GM19452 (cell line): Measurements from ENCODE around the gene LIPG.
A peak's percentile ranks its signal among the peaks of the same experiment; 100 is the strongest.
"Not testable (repeated sequence)": the region's sequence is repeated elsewhere in the genome, so short reads cannot be mapped to it uniquely, and the experiment has no call there.

Experiments used
- ATAC-seq: cut with Tn5 transposase; IDR thresholded peaks from one replicate; pipeline ENCODE4 v1.9.1; 2021; ENCODE audit not compliant: unreplicated experiment

The LIPG gene

GRCh38 chr18:49561289-49562193 lies at the start of gene LIPG:
Gene LIPG (plus strand): TSS chr18:49562057. CDS start chr18:49562309, 252 bp downstream.
- peak; percentile 71 for ATAC-seq

- ATAC-seq, result not testable (repeated sequence)
These were observed 49.0 kb upstream of the LIPG start for GRCh38 chr18:49512876-49513275.

GRCh38 chr18:49514577-49514976 lies 47.3 kb upstream of the LIPG start:
- ATAC-seq, result no peak

GRCh38 chr18:49515003-49515402 lies 46.9 kb upstream of the LIPG start:
- ATAC-seq, result not testable (repeated sequence)

- ATAC-seq, result no peak
These were observed 46.3 kb upstream of the LIPG start for GRCh38 chr18:49515516-49515915.

GRCh38 chr18:49517483-49517882 lies 44.4 kb upstream of the LIPG start:
- ATAC-seq, result no peak

GRCh38 chr18:49519101-49519971 lies 42.5 kb upstream of the LIPG start:
- ATAC-seq, result no peak

- ATAC-seq, result no peak
These were observed 41.2 kb upstream of the LIPG start for GRCh38 chr18:49520661-49521145.

GRCh38 chr18:49521216-49521835 lies 40.5 kb upstream of the LIPG start:
- ATAC-seq, result no peak

GRCh38 chr18:49523580-49524093 lies 38.2 kb upstream of the LIPG start:
- ATAC-seq, result not testable (repeated sequence)

- ATAC-seq, result no peak
These were observed 37.5 kb upstream of the LIPG start for GRCh38 chr18:49524349-49524748.

GRCh38 chr18:49524951-49525350 lies 36.9 kb upstream of the LIPG start:
- no peak for ATAC-seq

GRCh38 chr18:49525981-49526380 lies 35.9 kb upstream of the LIPG start:
- ATAC-seq, result no peak

- ATAC-seq, result no peak
These were observed 34.1 kb upstream of the LIPG start for GRCh38 chr18:49527631-49528327.

GRCh38 chr18:49529596-49529995 lies 32.3 kb upstream of the LIPG start:
- no peak for ATAC-seq

GRCh38 chr18:49531678-49532153 lies 30.1 kb upstream of the LIPG start:
- ATAC-seq, result no peak

GRCh38 chr18:49534846-49535601 lies 26.8 kb upstream of the LIPG start:
- no peak for ATAC-seq

- no peak for ATAC-seq
These were observed 24.5 kb upstream of the LIPG start for GRCh38 chr18:49537232-49537896.

GRCh38 chr18:49544362-49544761 lies 17.5 kb upstream of the LIPG start:
- no peak for ATAC-seq
